ENCODE results near the gene SAMHD1. TPM values are rescaled to one million over a fixed set of nuclear protein-coding genes. Genes with fewer than 3 reads are reported as not detected.

The SAMHD1 gene
- total and polyA plus RNA-seq, 2 experiments from 2014 or later = 7.4 to 9.0 TPM

GRCh38 chr20:36859700-36860330 lies 91.7 kb downstream of the SAMHD1 start:
- TF ChIP-seq EZH2phosphoT487 (IDR thresholded peaks at IDR 0.05; ENCODE audit: insufficient read depth, low read depth) (no peak), EZH2 (IDR thresholded peaks at IDR 0.05; ENCODE audit: insufficient read depth, poor library complexity, severe bottlenecking) (no peak)
- no peaks in the 10 kb centered on the region for H3K9me2 ChIP-seq (ENCODE audit: insufficient read depth)
- H3K9me3 ChIP-seq (ENCODE audit: low read depth) = no peaks in the 10 kb centered on the region
- no peak overlapping the region for H3K4me3 ChIP-seq
- WGBS, 2 experiments (ENCODE audit: low coverage in 1 of 2, low lambda C conversion rate in 2 of 2, missing lambda C conversion rate in 2 of 2) = 91 to 92% methylated on average over 6 of the region's 6 CpGs
- DNase-seq = no peak
- no peak overlapping the region for H3K9ac ChIP-seq
- no peak overlapping the region for H2AFZ ChIP-seq
- in situ Hi-C loops (cut with MboI) = no loop called here
- peaks cover 7% of the 10 kb centered on the region for H3F3A ChIP-seq (ENCODE audit: insufficient read depth)
- no peaks in the 10 kb centered on the region for H4K20me1 ChIP-seq (ENCODE audit: insufficient read depth)
- H3K4me2 ChIP-seq (ENCODE audit: unreplicated experiment) = no peak overlapping the region
- no peaks in the 10 kb centered on the region for H3K36me3 ChIP-seq (ENCODE audit: low read depth)
- no peak overlapping the region for H3K27ac ChIP-seq
- no peaks in the 10 kb centered on the region for H3K27me3 ChIP-seq (replicated peaks; ENCODE audit: insufficient read depth)
- H3K79me2 ChIP-seq (ENCODE audit: insufficient read depth) = peaks cover 77% of the 10 kb centered on the region
- H3K4me1 ChIP-seq (ENCODE audit: insufficient read depth) = peaks cover 42% of the 10 kb centered on the region

GRCh38 chr20:36859282-36859555 lies 92.3 kb downstream of the SAMHD1 start:
- 88% methylated on average over 4 of the region's 4 CpGs for WGBS, 2 experiments (ENCODE audit: low coverage in 1 of 2, low lambda C conversion rate in 2 of 2, missing lambda C conversion rate in 2 of 2)
- H2AFZ ChIP-seq = no peak overlapping the region
- no peak for TF ChIP-seq EZH2phosphoT487 (IDR thresholded peaks at IDR 0.05; ENCODE audit: insufficient read depth, low read depth)
- TF ChIP-seq EZH2 (IDR thresholded peaks at IDR 0.05; ENCODE audit: insufficient read depth, poor library complexity, severe bottlenecking) = no peak
- H3K9ac ChIP-seq = no peak overlapping the region
- no peak overlapping the region for H3K4me2 ChIP-seq (ENCODE audit: unreplicated experiment)
- no peaks in the 10 kb centered on the region for H3K9me2 ChIP-seq (ENCODE audit: insufficient read depth)
- H3K27ac ChIP-seq = no peak overlapping the region
- no peaks in the 10 kb centered on the region for H3K9me3 ChIP-seq (ENCODE audit: low read depth)
- H3K4me1 ChIP-seq (ENCODE audit: insufficient read depth) = peaks cover 48% of the 10 kb centered on the region
- no peaks in the 10 kb centered on the region for H3K27me3 ChIP-seq (replicated peaks; ENCODE audit: insufficient read depth)
- peaks cover 83% of the 10 kb centered on the region for H3K79me2 ChIP-seq (ENCODE audit: insufficient read depth)
- DNase-seq = no peak
- peaks cover 7% of the 10 kb centered on the region for H3F3A ChIP-seq (ENCODE audit: insufficient read depth)
- in situ Hi-C loops (cut with MboI) = no loop called here
- H4K20me1 ChIP-seq (ENCODE audit: insufficient read depth) = no peaks in the 10 kb centered on the region
- no peak overlapping the region for H3K4me3 ChIP-seq
- H3K36me3 ChIP-seq (ENCODE audit: low read depth) = no peaks in the 10 kb centered on the region

DNA sequence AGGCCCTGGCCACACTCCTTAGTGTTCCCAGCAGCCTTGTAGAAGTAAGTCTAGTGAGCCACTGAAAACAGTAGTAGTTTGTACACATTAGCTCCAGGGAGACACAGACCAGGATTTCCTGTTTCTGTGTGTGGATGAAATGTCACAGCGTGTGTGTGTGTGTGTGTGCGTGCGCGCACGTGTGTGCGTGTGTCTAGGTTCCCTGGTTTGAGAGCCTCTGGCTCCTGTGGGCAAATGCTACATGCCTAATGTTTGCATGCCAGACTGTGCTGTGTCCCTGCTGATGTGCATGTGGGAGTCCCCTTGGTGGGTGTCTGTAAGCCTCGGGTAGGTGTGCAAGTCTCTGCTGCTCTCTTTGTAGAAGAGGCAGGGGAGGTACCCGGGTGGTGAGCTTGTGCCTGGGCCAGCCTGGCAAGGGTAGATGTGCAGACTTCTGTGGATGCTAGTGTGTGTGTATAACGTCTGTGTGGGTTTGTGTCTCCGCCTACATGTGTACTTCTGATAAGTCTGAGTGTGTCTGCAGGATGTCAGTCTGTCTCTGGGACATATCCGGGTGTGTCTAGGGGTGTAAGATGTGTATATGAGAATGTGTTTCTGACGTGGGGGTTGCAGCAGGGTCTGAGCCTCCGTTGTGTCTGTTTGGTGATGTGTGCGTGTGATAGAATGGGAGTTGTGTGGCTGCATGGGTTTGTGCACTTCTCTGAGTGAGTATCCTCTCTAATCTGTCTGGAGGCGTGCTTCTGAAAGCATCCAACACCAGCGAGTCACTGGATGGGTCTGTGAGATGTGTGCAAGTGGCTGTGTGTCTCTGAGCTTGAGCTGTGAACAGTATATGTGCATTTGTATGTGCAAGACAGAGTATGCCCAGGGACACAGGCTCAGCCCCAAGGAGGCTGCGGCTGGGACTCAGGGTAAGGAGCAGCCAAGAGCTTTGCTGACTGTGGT lies 94.5 kb downstream of the SAMHD1 start:
- WGBS, 2 experiments (ENCODE audit: low coverage in 1 of 2, low lambda C conversion rate in 2 of 2, missing lambda C conversion rate in 2 of 2) = 63 to 65% methylated on average over 17 of the region's 17 CpGs

GRCh38 chr20:36856195-36856594 lies 95.3 kb downstream of the SAMHD1 start:
- WGBS, 2 experiments (ENCODE audit: low coverage in 1 of 2, low lambda C conversion rate in 2 of 2, missing lambda C conversion rate in 2 of 2) = 12 to 19% methylated on average over 3 of the region's 3 CpGs
- Histone ChIP-seq H3F3A (ENCODE audit: insufficient read depth) (peaks cover 7% of the 10 kb centered on the region), H3K79me2 (ENCODE audit: insufficient read depth) (peaks cover 100% of the 10 kb centered on the region), H3K9me3 (ENCODE audit: low read depth) (no peaks in the 10 kb centered on the region), H4K20me1 (ENCODE audit: insufficient read depth) (no peaks in the 10 kb centered on the region), H2AFZ (no peak overlapping the region), H3K4me3 (no peak overlapping the region), H3K4me2 (ENCODE audit: unreplicated experiment) (peak overlapping the region; percentile 49), H3K36me3 (ENCODE audit: low read depth) (no peaks in the 10 kb centered on the region), H3K27ac (peak overlapping the region; percentile 42), H3K9me2 (ENCODE audit: insufficient read depth) (no peaks in the 10 kb centered on the region), H3K9ac (peak overlapping the region; percentile 17; the same call in 1 of the 2 replicates), H3K4me1 (ENCODE audit: insufficient read depth) (peaks cover 55% of the 10 kb centered on the region), H3K27me3 (replicated peaks; ENCODE audit: insufficient read depth) (no peaks in the 10 kb centered on the region)
- peak; percentile 55 for DNase-seq
- in situ Hi-C loops (cut with MboI) = no loop called here
- TF ChIP-seq EZH2 (IDR thresholded peaks at IDR 0.05; ENCODE audit: insufficient read depth, poor library complexity, severe bottlenecking) (no peak), EZH2phosphoT487 (IDR thresholded peaks at IDR 0.05; ENCODE audit: insufficient read depth, low read depth) (no peak)

More for the DNA sequence above, 94.5 kb downstream of the SAMHD1 start:
- peak; percentile 58 for DNase-seq
- Histone ChIP-seq H3K4me2 (ENCODE audit: unreplicated experiment) (peak overlapping the region; percentile 49), H3F3A (ENCODE audit: insufficient read depth) (peaks cover 7% of the 10 kb centered on the region), H3K27me3 (replicated peaks; ENCODE audit: insufficient read depth) (no peaks in the 10 kb centered on the region), H4K20me1 (ENCODE audit: insufficient read depth) (no peaks in the 10 kb centered on the region), H3K9me2 (ENCODE audit: insufficient read depth) (no peaks in the 10 kb centered on the region), H3K4me3 (no peak overlapping the region), H2AFZ (no peak overlapping the region), H3K27ac (peak overlapping the region; percentile 42), H3K36me3 (ENCODE audit: low read depth) (no peaks in the 10 kb centered on the region), H3K4me1 (ENCODE audit: insufficient read depth) (peaks cover 57% of the 10 kb centered on the region), H3K9ac (peak overlapping the region; percentile 17; the same call in 1 of the 2 replicates), H3K79me2 (ENCODE audit: insufficient read depth) (peaks cover 100% of the 10 kb centered on the region), H3K9me3 (ENCODE audit: low read depth) (no peaks in the 10 kb centered on the region)
- in situ Hi-C loops (cut with MboI) = no loop called here
- TF ChIP-seq EZH2phosphoT487 (IDR thresholded peaks at IDR 0.05; ENCODE audit: insufficient read depth, low read depth) (no peak), EZH2 (IDR thresholded peaks at IDR 0.05; ENCODE audit: insufficient read depth, poor library complexity, severe bottlenecking) (no peak)

Data from GM23248 (cell line).